OCI-LY1 (cell line): ENCODE data around the gene KRT35.

Experiments
- H2AFZ ChIP-seq: fragments of 200-600 bp; sonication (generic), shearing (Covaris generic); 2 replicates; pipeline ENCODE4 v1.6.0; 2014; ENCODE audit warnings: antibody characterized with exemption, mild to moderate bottlenecking, low read length
- H3F3A ChIP-seq: fragments of 200-600 bp; sonication (generic), shearing (Covaris generic); 2 replicates; pipeline ENCODE4 v1.6.0; 2014; ENCODE audit warnings: mild to moderate bottlenecking, antibody characterized with exemption, low read length, moderate library complexity; ENCODE audit not compliant: insufficient read depth
- H3K27ac ChIP-seq: fragments of 200-600 bp; sonication (generic); 2 replicates; pipeline ENCODE4 v1.5.1; 2014; ENCODE audit warnings: low read length, mixed run types, mild to moderate bottlenecking, low read depth; ENCODE audit not compliant: poor library complexity, severe bottlenecking
- H3K27me3 ChIP-seq: fragments of 200-600 bp; sonication (generic); 2 replicates; pipeline ENCODE4 v1.6.0; 2014; ENCODE audit warnings: antibody characterized with exemption, mild to moderate bottlenecking, low read length, moderate library complexity; ENCODE audit not compliant: insufficient read depth
- H3K36me3 ChIP-seq: fragments of 200-600 bp; sonication (generic); 2 replicates; pipeline ENCODE4 v1.6.1; 2014; ENCODE audit warnings: mild to moderate bottlenecking, antibody characterized with exemption, low read length, moderate library complexity, mixed read lengths; ENCODE audit not compliant: insufficient read depth
- H3K4me1 ChIP-seq: fragments of 200-600 bp; sonication (generic); 2 replicates; pipeline ENCODE4 v1.5.1; 2014; ENCODE audit warnings: mild to moderate bottlenecking, low read length, moderate library complexity; ENCODE audit not compliant: insufficient read depth, severe bottlenecking
- H3K4me2 ChIP-seq: fragments of 200-600 bp; sonication (generic), shearing (Covaris generic); 2 replicates; pipeline ENCODE4 v1.6.1; 2014; ENCODE audit warnings: low read length
- H3K4me3 ChIP-seq: fragments of 200-600 bp; sonication (generic); 2 replicates; pipeline ENCODE4 v1.5.1; 2014; ENCODE audit warnings: low read length, low read depth, mild to moderate bottlenecking, mixed read lengths; ENCODE audit not compliant: poor library complexity, severe bottlenecking
- H3K79me2 ChIP-seq: fragments of 200-600 bp; shearing (Covaris generic); 2 replicates; pipeline ENCODE4 v1.6.1; 2016; ENCODE audit warnings: mixed run types, low read length, mixed read lengths; ENCODE audit not compliant: insufficient read depth
- H3K9ac ChIP-seq: fragments of 200-600 bp; sonication (generic), shearing (Covaris generic); 2 replicates; pipeline ENCODE4 v1.6.1; 2014; ENCODE audit warnings: mild to moderate bottlenecking, low read length, mixed read lengths
- H3K9me2 ChIP-seq: fragments of 200-600 bp; sonication (generic), shearing (Covaris generic); 2 replicates; pipeline ENCODE4 v1.6.1; 2014; ENCODE audit warnings: low read depth, mild to moderate bottlenecking, low read length, mixed read lengths
- H3K9me3 ChIP-seq: fragments of 200-600 bp; shearing (Covaris generic); 2 replicates; pipeline ENCODE4 v1.6.1; 2014; ENCODE audit warnings: low read length, mixed read lengths
- H4K20me1 ChIP-seq: fragments of 200-600 bp; sonication (generic), shearing (Covaris generic); 2 replicates; pipeline ENCODE4 v1.6.0; 2016; ENCODE audit warnings: mild to moderate bottlenecking, low read length; ENCODE audit not compliant: insufficient read depth
- EZH2 ChIP-seq: fragments of 200-600 bp; sonication (generic), shearing (Covaris generic); IDR thresholded peaks from 2 replicates; pipeline ENCODE4 v1.8.0; 2017; ENCODE audit warnings: borderline replicate concordance, mixed run types, mild to moderate bottlenecking, antibody characterized with exemption, low read length, moderate library complexity, mixed read lengths
- TF ChIP-seq, protein P1 (sequence below): fragments of 200-600 bp; sonication (generic), shearing (Covaris generic); IDR thresholded peaks from 2 replicates; pipeline ENCODE4 v1.5.1; 2017; ENCODE audit warnings: mild to moderate bottlenecking, antibody characterized with exemption, low read length, moderate library complexity, mixed read lengths

The KRT35 gene

DNA sequence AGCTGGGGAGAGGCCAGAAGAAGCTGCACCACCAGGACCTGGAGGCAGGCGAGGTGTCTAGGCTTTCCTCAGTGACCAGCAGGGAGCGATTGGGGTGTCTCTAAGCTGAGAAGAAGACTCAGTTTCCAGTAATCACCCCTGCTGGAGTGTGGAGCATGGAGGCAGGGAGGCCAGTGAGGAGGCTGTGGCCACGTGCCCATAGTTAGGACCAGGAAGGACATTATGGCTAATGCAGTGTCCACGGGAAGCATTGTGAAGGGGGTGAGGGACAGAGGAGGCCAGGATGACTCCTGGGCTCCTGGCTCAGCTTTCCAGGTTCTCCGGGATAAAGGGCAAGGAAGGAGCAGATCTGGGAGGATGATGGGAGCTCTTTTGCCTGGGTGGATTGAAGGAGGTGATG, 18.8 kb upstream of the KRT35 start:
- H3K4me1 ChIP-seq, result no peaks in the 10 kb centered on the region
- no peaks in the 10 kb centered on the region; the same call in 1 of the 2 replicates for H3K27me3 ChIP-seq
- no peaks in the 10 kb centered on the region for H3K36me3 ChIP-seq
- no peak overlapping the region for H3K27ac ChIP-seq
- H3K79me2 ChIP-seq, result no peaks in the 10 kb centered on the region
- no peaks in the 10 kb centered on the region for H3K9me2 ChIP-seq
- H3K9me3 ChIP-seq, result no peaks in the 10 kb centered on the region
- no peaks in the 10 kb centered on the region for H4K20me1 ChIP-seq
- TF ChIP-seq, protein P1, sequence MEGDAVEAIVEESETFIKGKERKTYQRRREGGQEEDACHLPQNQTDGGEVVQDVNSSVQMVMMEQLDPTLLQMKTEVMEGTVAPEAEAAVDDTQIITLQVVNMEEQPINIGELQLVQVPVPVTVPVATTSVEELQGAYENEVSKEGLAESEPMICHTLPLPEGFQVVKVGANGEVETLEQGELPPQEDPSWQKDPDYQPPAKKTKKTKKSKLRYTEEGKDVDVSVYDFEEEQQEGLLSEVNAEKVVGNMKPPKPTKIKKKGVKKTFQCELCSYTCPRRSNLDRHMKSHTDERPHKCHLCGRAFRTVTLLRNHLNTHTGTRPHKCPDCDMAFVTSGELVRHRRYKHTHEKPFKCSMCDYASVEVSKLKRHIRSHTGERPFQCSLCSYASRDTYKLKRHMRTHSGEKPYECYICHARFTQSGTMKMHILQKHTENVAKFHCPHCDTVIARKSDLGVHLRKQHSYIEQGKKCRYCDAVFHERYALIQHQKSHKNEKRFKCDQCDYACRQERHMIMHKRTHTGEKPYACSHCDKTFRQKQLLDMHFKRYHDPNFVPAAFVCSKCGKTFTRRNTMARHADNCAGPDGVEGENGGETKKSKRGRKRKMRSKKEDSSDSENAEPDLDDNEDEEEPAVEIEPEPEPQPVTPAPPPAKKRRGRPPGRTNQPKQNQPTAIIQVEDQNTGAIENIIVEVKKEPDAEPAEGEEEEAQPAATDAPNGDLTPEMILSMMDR, result no peak
- no peaks in the 10 kb centered on the region for H3F3A ChIP-seq
- no peak overlapping the region for H2AFZ ChIP-seq
- no peak overlapping the region for H3K9ac ChIP-seq
- no peak overlapping the region for H3K4me2 ChIP-seq
- H3K4me3 ChIP-seq, result no peak overlapping the region

DNA sequence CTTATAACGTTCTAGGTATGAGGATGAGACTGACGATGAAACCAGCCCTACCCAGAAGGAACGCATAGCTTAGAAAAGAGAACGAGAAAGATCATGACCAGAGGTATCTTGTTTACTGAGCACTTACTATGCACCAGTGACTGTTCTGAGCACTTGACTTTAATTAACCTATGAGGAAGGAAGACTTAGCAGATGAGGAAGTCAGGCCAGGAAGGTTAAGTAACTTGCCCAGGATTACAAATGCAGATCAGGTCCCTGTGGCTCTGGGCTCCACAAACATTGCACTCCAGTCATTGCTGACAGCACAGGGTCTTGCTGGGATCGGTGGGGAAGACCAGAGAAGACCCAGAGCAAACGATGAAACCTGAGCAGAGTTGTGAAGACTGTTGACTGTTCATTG, 17.3 kb upstream of the KRT35 start:
- no peaks in the 10 kb centered on the region for H3K79me2 ChIP-seq
- no peaks in the 10 kb centered on the region for H3F3A ChIP-seq
- no peak overlapping the region for H3K27ac ChIP-seq
- no peaks in the 10 kb centered on the region for H3K4me1 ChIP-seq
- H2AFZ ChIP-seq, result no peak overlapping the region
- no peak overlapping the region for H3K4me3 ChIP-seq
- no peaks in the 10 kb centered on the region for H3K36me3 ChIP-seq
- no peaks in the 10 kb centered on the region for H3K9me3 ChIP-seq
- H3K27me3 ChIP-seq, result peaks cover 3% of the 10 kb centered on the region; the same call in 1 of the 2 replicates
- H3K9ac ChIP-seq, result no peak overlapping the region
- H3K4me2 ChIP-seq, result no peak overlapping the region
- H3K9me2 ChIP-seq, result no peaks in the 10 kb centered on the region
- H4K20me1 ChIP-seq, result no peaks in the 10 kb centered on the region
- TF ChIP-seq, protein P1, result no peak
- no peak for TF ChIP-seq EZH2

DNA sequence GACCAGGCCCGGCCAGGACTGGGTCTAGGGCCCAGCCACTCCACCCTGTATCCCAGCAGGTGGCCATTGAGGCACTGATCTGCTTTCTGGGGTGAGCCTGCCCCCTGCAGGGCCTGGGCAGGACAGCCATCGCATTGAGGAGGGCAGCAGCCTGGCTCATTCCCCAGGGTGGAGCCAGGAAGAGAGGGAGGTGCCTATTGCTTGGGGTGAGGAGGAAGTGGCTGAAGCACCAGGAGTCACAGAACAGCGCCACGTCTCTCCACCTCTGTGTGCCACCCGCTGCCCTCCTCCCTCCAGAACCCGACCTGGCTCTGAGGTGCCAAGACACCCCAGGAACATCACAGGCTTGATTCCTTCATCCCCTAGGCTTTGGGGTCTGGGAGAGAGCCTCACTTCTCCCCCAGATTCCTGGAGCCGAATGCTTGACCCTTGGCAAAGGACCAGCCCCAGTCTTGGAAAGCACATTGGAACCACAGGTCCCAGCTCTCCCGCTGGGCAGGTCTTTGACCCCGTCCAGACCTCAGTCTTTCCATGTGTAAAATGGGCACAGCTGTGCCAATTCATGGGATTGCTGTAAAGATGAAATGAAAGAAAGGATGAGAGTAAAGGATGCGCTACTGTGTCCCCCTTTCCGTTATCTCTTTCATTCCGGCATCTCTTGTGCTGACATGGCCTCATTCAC, 16.0 kb upstream of the KRT35 start:
- H3K9ac ChIP-seq, result no peak overlapping the region

More for the DNA sequence above, 16.0 kb upstream of the KRT35 start:
- H3K9me2 ChIP-seq, result no peaks in the 10 kb centered on the region
- no peak for TF ChIP-seq EZH2
- TF ChIP-seq, protein P1, result peak; percentile 48; the same call in 1 of the 2 replicates
- H3K36me3 ChIP-seq, result no peaks in the 10 kb centered on the region
- H3K4me1 ChIP-seq, result no peaks in the 10 kb centered on the region
- H3K27me3 ChIP-seq, result peaks cover 7% of the 10 kb centered on the region; the same call in 1 of the 2 replicates
- H4K20me1 ChIP-seq, result no peaks in the 10 kb centered on the region
- no peak overlapping the region for H3K27ac ChIP-seq
- H3K4me3 ChIP-seq, result no peak overlapping the region
- no peaks in the 10 kb centered on the region for H3K79me2 ChIP-seq
- no peak overlapping the region for H3K4me2 ChIP-seq
- H3K9me3 ChIP-seq, result no peaks in the 10 kb centered on the region
- no peaks in the 10 kb centered on the region for H3F3A ChIP-seq
- H2AFZ ChIP-seq, result no peak overlapping the region
